ENCODE measurements around the gene ANTKMT. TPM values are rescaled to one million over a fixed set of nuclear protein-coding genes. Genes with fewer than 3 reads are reported as not detected.

Gene ANTKMT
- total and polyA plus RNA-seq, 2 of the 8 experiments (the other 6 are each of a cell fraction or from before 2014, with no cell fraction given): 26.5 to 26.6 TPM

DNA sequence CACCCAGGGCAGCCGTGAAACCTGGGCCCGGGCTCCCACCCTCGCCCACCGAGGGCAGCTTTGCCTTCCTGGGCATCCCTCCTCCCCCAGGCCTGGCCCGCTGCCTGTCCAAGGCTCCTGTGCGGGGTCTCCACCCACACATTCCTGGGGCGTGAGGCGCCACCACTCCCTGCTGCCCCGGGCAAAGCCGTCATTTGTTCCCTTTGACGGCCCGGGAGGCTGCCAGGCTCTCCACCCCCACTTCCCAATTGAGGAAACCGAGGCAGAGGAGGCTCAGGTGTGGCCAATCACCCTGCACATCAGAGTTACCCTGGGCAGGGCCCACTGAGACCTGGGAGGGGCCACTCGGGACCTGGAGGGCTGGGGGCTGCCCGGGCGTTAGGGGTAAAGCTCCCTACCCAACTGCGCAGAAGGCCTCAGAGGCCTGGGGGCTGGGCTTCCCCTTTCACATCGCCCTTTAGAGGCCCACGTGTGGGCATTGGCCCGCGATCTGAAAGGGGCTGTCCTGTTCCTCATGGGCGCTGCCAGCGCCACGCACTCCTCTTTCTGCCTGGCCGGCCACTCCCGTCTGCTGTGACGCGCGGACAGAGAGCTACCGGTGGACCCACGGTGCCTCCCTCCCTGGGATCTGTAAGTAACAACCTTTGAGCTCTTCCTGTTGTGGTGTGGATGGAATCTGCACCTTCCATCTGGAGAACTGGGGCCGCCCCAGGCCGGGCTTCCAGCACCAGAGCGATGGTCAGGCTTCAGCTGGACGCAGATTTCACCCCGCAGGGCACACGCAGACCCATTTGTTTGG, 39.8 kb downstream of the ANTKMT start, which contains the start of gene MSLN:
Gene MSLN, plus strand, starts transcription at position 190 of the 799 bp plus-strand sequence. CDS start 1,947 bp downstream, outside the sequence.
- Histone ChIP-seq H2AK5ac (ENCODE audit: low read depth, low read length) (0 out of 2 replicates have a peak within 1 kb of the TSS, but pooled peaks have one; percentile 1), H3K4me1 (replicated peaks in 1 of 4; ENCODE audit: control insufficient read depth in 3 of 4, insufficient read depth in 4 of 4, low read length in 3 of 4) (peaks cover 0 to 2% (median 0%) of the 10 kb centered on the region in 4 experiments; a peak in 1 of 7 replicates), H2BK12ac (ENCODE audit: low read depth, low read length) (no peak within 1 kb of the TSS), H4K5ac (ENCODE audit: insufficient read length, low read depth, low read length) (no peak within 1 kb of the TSS), H3K4me2 (ENCODE audit: insufficient read depth in 1 of 2, low read depth in 2 of 2, low read length in 2 of 2) (no peak within 1 kb of the TSS), H2BK120ac (replicated peaks; ENCODE audit: low read depth, low read length) (no peak within 1 kb of the TSS), H2BK15ac (ENCODE audit: low read length) (no peak within 1 kb of the TSS), H3K23me2 (ENCODE audit: low read depth, low read length) (no peaks in the 10 kb centered on the region), H3K27me3 (replicated peaks in 1 of 4; ENCODE audit: control insufficient read depth in 3 of 4, extremely low read depth in 1 of 4, insufficient read depth in 3 of 4, low read length in 3 of 4) (no peaks in the 10 kb centered on the region), H3K18ac (ENCODE audit: extremely low read depth, low read length) (no peak within 1 kb of the TSS; the same call in 1 of the 2 replicates), H3K4me3 (ENCODE audit: extremely low read depth in 1 of 4, insufficient read depth in 2 of 4, low read depth in 3 of 4, low read length in 4 of 4) (no peak within 1 kb of the TSS), H3K14ac (ENCODE audit: insufficient read length) (no peak within 1 kb of the TSS), H4K91ac (replicated peaks; ENCODE audit: insufficient read length, low read length) (no peak within 1 kb of the TSS), H3K27ac (ENCODE audit: low read depth, low read length) (no peak within 1 kb of the TSS), H3K79me2 (ENCODE audit: control insufficient read depth in 1 of 2, insufficient read depth in 2 of 2, low read length in 2 of 2) (no peaks in the 10 kb centered on the region), H3K36me3 (ENCODE audit: control insufficient read depth in 2 of 4, insufficient read depth in 4 of 4, low read length in 3 of 4) (no peaks in the 10 kb centered on the region), H3K56ac (replicated peaks; ENCODE audit: insufficient read length, low read depth, low read length) (no peak within 1 kb of the TSS), H3K9ac (replicated peaks in 1 of 4; ENCODE audit: extremely low read depth in 1 of 4, low read depth in 3 of 4, low read length in 3 of 4) (no peak within 1 kb of the TSS), H3K9me3 (ENCODE audit: insufficient read depth in 2 of 2, low read depth in 1 of 2, low read length in 1 of 2) (0 out of 4 replicates have a peak, but pooled peaks cover 0 to 3% of the 10 kb centered on the region in 2 experiments), H4K8ac (ENCODE audit: extremely low read depth, insufficient read depth, low read length) (peak within 1 kb of the TSS; percentile 75; the same call in 1 of the 2 replicates), H4K20me1 (replicated peaks in 1 of 2; ENCODE audit: control insufficient read depth in 1 of 2, insufficient read depth in 2 of 2, low read length in 2 of 2) (no peaks in the 10 kb centered on the region), H3K4ac (replicated peaks; ENCODE audit: insufficient read length, low read depth, low read length) (no peak within 1 kb of the TSS), H3K79me1 (ENCODE audit: low read depth, low read length) (no peaks in the 10 kb centered on the region), H2BK20ac (ENCODE audit: low read length) (no peak within 1 kb of the TSS), H2BK5ac (ENCODE audit: low read depth, low read length) (no peak within 1 kb of the TSS), H3K23ac (ENCODE audit: insufficient read length) (no peak within 1 kb of the TSS), H2AFZ (ENCODE audit: low read length) (no peak within 1 kb of the TSS)
- FAIRE-seq: no peak
- ChIA-PET CTCF (ENCODE audit: partially characterized antibody) (interaction anchor here (0.7 to 5.0 kb wide), 15 partner anchors 9 to 66 kb away, joined by 3 to 38 read pairs (median 5); partner anchors contain the start of gene CIAO3), POLR2A (ENCODE audit: partially characterized antibody) (interaction anchor here (0.6 to 2.9 kb wide), 10 partner anchors 8 to 176 kb away, joined by 3 to 9 read pairs (median 6); partner anchors contain the start of genes ANTKMT and CIAO3)
- no peak for DNase-seq (ENCODE audit: low read depth in 1 of 2, low spot score in 2 of 2)
- WGBS, 2 experiments (ENCODE audit: extremely low coverage in 1 of 2, insufficient coverage in 1 of 2, insufficient read length in 1 of 2, insufficient replicate concordance in 2 of 2, low coverage in 1 of 2, low lambda C conversion rate in 2 of 2, missing lambda C conversion rate in 1 of 2): 89% methylated on average over 36 of the region's 37 CpGs; no CpG with 5 or more reads in 1 of the 2 experiments
- no peak for TF ChIP-seq CBX8 (IDR thresholded peaks at IDR 0.05; ENCODE audit: borderline replicate concordance, low read depth, low read length)
- no peak for TF ChIP-seq BCL11A (IDR thresholded peaks at IDR 0.05; ENCODE audit: low read depth in 2 of 2, low read length in 2 of 2)
- TF ChIP-seq KDM1A (IDR thresholded peaks at IDR 0.05; ENCODE audit: borderline replicate concordance, low read length): no peak
- TF ChIP-seq TBP (IDR thresholded peaks at IDR 0.05; ENCODE audit: low read depth, low read length): no peak
- no peak for TF ChIP-seq PHF8 (conservative IDR thresholded peaks at IDR 0.05; ENCODE audit: low read depth, low read length)
- no peak for TF ChIP-seq SP4 (IDR thresholded peaks at IDR 0.05; ENCODE audit: low read length)
- TF ChIP-seq EP300 (IDR thresholded peaks at IDR 0.05; ENCODE audit: borderline replicate concordance in 1 of 2, low read depth in 2 of 2, low read length in 2 of 2): no peak
- TF ChIP-seq, protein P1, sequence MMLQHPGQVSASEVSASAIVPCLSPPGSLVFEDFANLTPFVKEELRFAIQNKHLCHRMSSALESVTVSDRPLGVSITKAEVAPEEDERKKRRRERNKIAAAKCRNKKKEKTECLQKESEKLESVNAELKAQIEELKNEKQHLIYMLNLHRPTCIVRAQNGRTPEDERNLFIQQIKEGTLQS (IDR thresholded peaks at IDR 0.05; ENCODE audit: insufficient read depth, low read depth, low read length): no peak
- no peak for TF ChIP-seq RFX5 (IDR thresholded peaks at IDR 0.05; ENCODE audit: borderline replicate concordance, low read depth, low read length)
- TF ChIP-seq JUN (IDR thresholded peaks at IDR 0.05; ENCODE audit: low read depth, low read length): no peak
- no peak for TF ChIP-seq CTBP2 (IDR thresholded peaks at IDR 0.05; ENCODE audit: borderline replicate concordance, insufficient read depth, insufficient read length, low read length)
